ENCODE measurements around the gene RING1.
A peak's percentile ranks its signal among the peaks of the same experiment; 100 is the strongest.

The RING1 gene

GRCh38 chr6:33192671-33193602 lies 15.4 kb upstream of the RING1 start:
- DNase-seq (ENCODE audit: low read depth): no peak

GRCh38 chr6:33193619-33194018 lies 14.7 kb upstream of the RING1 start:
- DNase-seq (ENCODE audit: low read depth): no peak

GRCh38 chr6:33194431-33194979 lies 13.8 kb upstream of the RING1 start:
- DNase-seq (ENCODE audit: low read depth): no peak

GRCh38 chr6:33195304-33196165 lies 12.8 kb upstream of the RING1 start:
- no peak for DNase-seq (ENCODE audit: low read depth)

- DNase-seq (ENCODE audit: low read depth): no peak
These were observed 10.8 kb upstream of the RING1 start for GRCh38 chr6:33197431-33198048.

- no peak for DNase-seq (ENCODE audit: low read depth)
These were observed 10.0 kb upstream of the RING1 start for GRCh38 chr6:33198159-33198852.

- DNase-seq (ENCODE audit: low read depth): no peak
These were observed 9.4 kb upstream of the RING1 start for GRCh38 chr6:33198853-33199436.

GRCh38 chr6:33199687-33200218 lies 8.5 kb upstream of the RING1 start:
- DNase-seq (ENCODE audit: low read depth): peak; percentile 32

GRCh38 chr6:33200219-33201146 lies 7.8 kb upstream of the RING1 start, which contains the start of the genes RXRB and SLC39A7:
TSS of gene RXRB (minus strand) at chr6:33200665. CDS start at chr6:33200476, 189 bp downstream.
TSS of gene SLC39A7 (plus strand) at chr6:33200867. CDS start at chr6:33201246, 379 bp downstream.
- peak; percentile 99 for DNase-seq (ENCODE audit: low read depth)

- no peak for DNase-seq (ENCODE audit: low read depth)
These were observed 7.2 kb upstream of the RING1 start for GRCh38 chr6:33201147-33201545.

GRCh38 chr6:33201935-33202334 lies 6.4 kb upstream of the RING1 start:
- no peak for DNase-seq (ENCODE audit: low read depth)

GRCh38 chr6:33202799-33203198 lies 5.5 kb upstream of the RING1 start:
- DNase-seq (ENCODE audit: low read depth): no peak

GRCh38 chr6:33203443-33204164 lies 4.7 kb upstream of the RING1 start:
- no peak for DNase-seq (ENCODE audit: low read depth)

GRCh38 chr6:33204165-33204414 lies 4.2 kb upstream of the RING1 start:
- no peak for DNase-seq (ENCODE audit: low read depth)

GRCh38 chr6:33204415-33205190 lies 3.7 kb upstream of the RING1 start, which contains the start of gene HSD17B8:
TSS of gene HSD17B8 (plus strand) at chr6:33204655. CDS start at chr6:33204669, 14 bp downstream.
- peak; percentile 70 for DNase-seq (ENCODE audit: low read depth)

GRCh38 chr6:33205191-33206026 lies 2.9 kb upstream of the RING1 start:
- DNase-seq (ENCODE audit: low read depth): no peak
